ENCODE data around the gene OR52B6.

The OR52B6 gene

DNA sequence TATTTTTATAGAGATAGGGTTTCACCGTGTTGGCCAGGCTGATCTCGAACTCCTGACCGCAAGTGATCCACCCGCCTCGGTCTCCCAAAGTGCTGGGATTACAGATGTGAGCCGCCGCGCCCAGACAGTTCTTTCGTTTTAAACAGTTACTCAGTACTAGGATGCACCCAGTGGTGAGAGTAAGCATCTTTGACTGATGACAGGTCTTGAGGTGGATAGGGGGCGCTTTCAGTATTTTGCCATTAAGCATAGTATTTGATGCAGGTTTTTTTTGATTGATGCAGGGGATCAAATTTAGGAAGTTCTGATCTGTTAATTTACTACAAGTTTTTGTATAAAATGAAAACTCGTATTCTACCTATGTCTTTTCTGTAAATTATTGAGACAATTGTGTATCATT is 30.9 kb downstream of the OR52B6 start:
- H3K27ac ChIP-seq (ENCODE audit: low read depth, low read length): no peak overlapping the region
- no peaks in the 10 kb centered on the region for H4K20me1 ChIP-seq (ENCODE audit: control insufficient read depth, insufficient read depth, low read depth, low read length)
- H3K4me2 ChIP-seq (ENCODE audit: low read length): no peak overlapping the region
- H3K9me3 ChIP-seq (ENCODE audit: control insufficient read depth, insufficient read depth, low read length): no peaks in the 10 kb centered on the region
- H3K27me3 ChIP-seq (ENCODE audit: control insufficient read depth, low read length): no peaks in the 10 kb centered on the region
- H3K4me3 ChIP-seq (ENCODE audit: low read length): no peak overlapping the region
- H3K36me3 ChIP-seq (ENCODE audit: control insufficient read depth, low read length): no peaks in the 10 kb centered on the region
- TF ChIP-seq EZH2phosphoT487 (IDR thresholded peaks at IDR 0.05; ENCODE audit: borderline replicate concordance, low read length): no peak
- TF ChIP-seq CTCF (IDR thresholded peaks at IDR 0.05; ENCODE audit: low read depth, low read length, poor library complexity, severe bottlenecking): peak; percentile 24
- H3K79me2 ChIP-seq (ENCODE audit: control insufficient read depth, low read length): no peaks in the 10 kb centered on the region
- H3F3A ChIP-seq (ENCODE audit: control insufficient read depth, insufficient read depth): no peaks in the 10 kb centered on the region
- H3K4me1 ChIP-seq (ENCODE audit: control insufficient read depth, low read length): no peaks in the 10 kb centered on the region
- H3K9me2 ChIP-seq (replicated peaks; ENCODE audit: control insufficient read depth, low read length): no peaks in the 10 kb centered on the region

DNA sequence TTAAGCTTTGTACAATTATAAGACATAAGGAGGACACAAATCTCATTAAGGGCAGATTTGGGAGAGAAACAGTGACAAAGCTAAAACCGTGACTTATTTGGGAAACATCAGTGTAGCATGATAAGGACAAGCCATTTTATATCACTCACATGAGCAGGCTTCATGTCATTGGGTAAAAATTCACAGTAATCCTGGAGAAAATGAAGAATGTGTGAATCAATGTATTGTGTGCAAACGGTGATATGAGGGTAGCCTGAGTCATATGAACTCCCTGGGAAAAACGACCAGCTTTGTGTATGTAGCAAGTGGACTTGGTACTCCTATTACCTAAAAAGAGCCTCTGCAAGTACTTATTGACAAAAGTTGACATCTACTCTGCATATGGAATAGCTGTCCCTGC is 38.1 kb downstream of the OR52B6 start:
- Histone ChIP-seq H3K79me2 (ENCODE audit: control insufficient read depth, low read length) (no peaks in the 10 kb centered on the region), H3K4me2 (ENCODE audit: low read length) (no peak overlapping the region), H3K4me1 (ENCODE audit: control insufficient read depth, low read length) (no peaks in the 10 kb centered on the region), H3K27me3 (ENCODE audit: control insufficient read depth, low read length) (no peaks in the 10 kb centered on the region), H3K27ac (ENCODE audit: low read depth, low read length) (no peak overlapping the region), H3K36me3 (ENCODE audit: control insufficient read depth, low read length) (no peaks in the 10 kb centered on the region), H3K9me2 (replicated peaks; ENCODE audit: control insufficient read depth, low read length) (no peaks in the 10 kb centered on the region), H3K9me3 (ENCODE audit: control insufficient read depth, insufficient read depth, low read length) (no peaks in the 10 kb centered on the region), H3F3A (ENCODE audit: control insufficient read depth, insufficient read depth) (no peaks in the 10 kb centered on the region), H4K20me1 (ENCODE audit: control insufficient read depth, insufficient read depth, low read depth, low read length) (no peaks in the 10 kb centered on the region), H3K4me3 (ENCODE audit: low read length) (no peak overlapping the region)
- no peak for TF ChIP-seq CTCF (IDR thresholded peaks at IDR 0.05; ENCODE audit: low read depth, low read length, poor library complexity, severe bottlenecking)
- TF ChIP-seq EZH2phosphoT487 (IDR thresholded peaks at IDR 0.05; ENCODE audit: borderline replicate concordance, low read length): no peak

DNA sequence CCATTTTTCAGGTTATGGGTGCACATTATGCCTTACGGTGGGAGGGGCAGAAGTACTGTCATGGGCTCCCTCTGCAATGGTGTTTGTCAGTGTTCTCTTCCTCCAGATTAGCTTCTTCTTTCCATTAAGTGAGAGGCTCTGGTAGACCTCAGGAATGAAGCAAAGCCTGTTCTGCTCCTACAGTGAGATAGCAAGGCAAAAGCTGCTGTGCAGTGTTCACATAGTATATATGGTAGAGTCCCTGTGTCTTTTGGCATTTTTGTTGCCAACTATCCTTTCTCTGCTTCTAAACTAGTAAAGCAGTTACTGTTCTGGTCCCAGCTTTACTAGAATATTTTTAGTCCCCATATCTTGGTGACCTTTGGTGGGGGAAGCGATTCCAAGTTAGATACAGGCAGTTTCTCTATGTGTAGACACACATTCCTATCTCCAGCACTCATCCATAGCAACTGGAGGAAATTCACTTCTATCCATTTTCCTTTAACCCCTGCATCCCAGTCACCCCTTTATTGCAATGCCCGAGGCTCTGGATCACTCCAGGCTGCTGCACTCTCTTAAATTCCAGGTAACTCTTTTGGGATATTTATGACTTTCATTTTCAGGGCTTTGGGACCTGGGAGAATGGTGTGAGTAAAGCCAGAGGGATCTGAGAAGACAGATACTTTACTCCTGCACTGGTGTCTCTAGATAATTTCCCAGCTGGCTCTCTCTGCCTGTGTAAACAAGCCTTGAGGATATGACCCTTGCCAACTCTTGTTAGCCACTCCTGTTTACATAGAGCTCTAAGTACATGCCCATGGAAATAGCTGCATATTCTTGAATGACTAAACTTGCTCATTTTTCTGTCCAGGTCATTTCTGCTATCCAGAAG is 40.2 kb downstream of the OR52B6 start:
- TF ChIP-seq CTCF (IDR thresholded peaks at IDR 0.05; ENCODE audit: low read depth, low read length, poor library complexity, severe bottlenecking): no peak
- TF ChIP-seq EZH2phosphoT487 (IDR thresholded peaks at IDR 0.05; ENCODE audit: borderline replicate concordance, low read length): no peak
- H4K20me1 ChIP-seq (ENCODE audit: control insufficient read depth, insufficient read depth, low read depth, low read length): no peaks in the 10 kb centered on the region
- H3K4me1 ChIP-seq (ENCODE audit: control insufficient read depth, low read length): peaks cover 15% of the 10 kb centered on the region

More for the DNA sequence above, 40.2 kb downstream of the OR52B6 start:
- H3K9me2 ChIP-seq (replicated peaks; ENCODE audit: control insufficient read depth, low read length): no peaks in the 10 kb centered on the region
- H3F3A ChIP-seq (ENCODE audit: control insufficient read depth, insufficient read depth): no peaks in the 10 kb centered on the region
- no peak overlapping the region for H3K27ac ChIP-seq (ENCODE audit: low read depth, low read length)
- H3K36me3 ChIP-seq (ENCODE audit: control insufficient read depth, low read length): no peaks in the 10 kb centered on the region
- no peaks in the 10 kb centered on the region for H3K79me2 ChIP-seq (ENCODE audit: control insufficient read depth, low read length)
- H3K4me3 ChIP-seq (ENCODE audit: low read length): no peak overlapping the region
- H3K4me2 ChIP-seq (ENCODE audit: low read length): no peak overlapping the region
- H3K9me3 ChIP-seq (ENCODE audit: control insufficient read depth, insufficient read depth, low read length): no peaks in the 10 kb centered on the region
- H3K27me3 ChIP-seq (ENCODE audit: control insufficient read depth, low read length): no peaks in the 10 kb centered on the region

Measured in DOHH2 (cell line).